Fibroblast of lung (primary cell): ENCODE measurements around the gene CGB2. TPM values are rescaled to one million over a fixed set of nuclear protein-coding genes. Genes with fewer than 3 reads are reported as not detected.

Experiments
- DNase-seq, 2 donors: peaks; one replicate each; pipeline versions ENCODE4 v3.0.0 to v3.0.0-alpha.2; 2010; ENCODE audit warnings: low read depth in 2 of 2
- H2AFZ ChIP-seq: 2 replicates; pipeline ENCODE4 v1.5.1; 2012; ENCODE audit warnings: low read length, control low read depth, inconsistent platforms
- H3K27ac ChIP-seq: 2 replicates; pipeline ENCODE4 v1.5.1; 2011; ENCODE audit warnings: low read length, control low read depth; ENCODE audit not compliant: insufficient read depth
- H3K27me3 ChIP-seq: 2 replicates; pipeline ENCODE4 v1.5.1; 2011; ENCODE audit warnings: mild to moderate bottlenecking, low read length; ENCODE audit not compliant: control insufficient read depth, insufficient read depth
- H3K36me3 ChIP-seq: 2 replicates; pipeline ENCODE4 v1.5.1; 2011; ENCODE audit warnings: low read length; ENCODE audit not compliant: control insufficient read depth, insufficient read depth
- H3K4me1 ChIP-seq: 2 replicates; pipeline ENCODE4 v1.5.1; 2011; ENCODE audit warnings: low read length; ENCODE audit not compliant: control insufficient read depth, insufficient read depth; ENCODE audit errors: extremely low read depth
- H3K4me2 ChIP-seq: 2 replicates; pipeline ENCODE4 v1.5.1; 2011; ENCODE audit warnings: low read length, control low read depth; ENCODE audit not compliant: insufficient read depth; ENCODE audit errors: extremely low read depth
- H3K4me3 ChIP-seq, 4 experiments: fragments of 200-600 bp in 1 of 4; sonication (generic) in 1 of 4; replicated peaks in 1 of 4; 2 replicates each; pipeline ENCODE4 v1.5.1; 2011 to 2016; ENCODE audit warnings: low read length in 4 of 4, low read depth in 3 of 4, mild to moderate bottlenecking in 3 of 4, control low read depth in 2 of 4, inconsistent platforms in 1 of 4, mixed read lengths in 1 of 4; ENCODE audit not compliant: insufficient read depth in 1 of 4; ENCODE audit errors: control extremely low read depth in 1 of 4
- H3K79me2 ChIP-seq: 2 replicates; pipeline ENCODE4 v1.5.1; 2012; ENCODE audit warnings: mild to moderate bottlenecking, low read length, inconsistent platforms; ENCODE audit not compliant: control insufficient read depth, insufficient read depth
- H3K9ac ChIP-seq: 2 replicates; pipeline ENCODE4 v1.5.1; 2011; ENCODE audit warnings: mild to moderate bottlenecking, low read length, control low read depth; ENCODE audit not compliant: insufficient read depth
- H3K9me3 ChIP-seq: 2 replicates; pipeline ENCODE4 v1.5.1; 2012; ENCODE audit warnings: low read depth, low read length; ENCODE audit not compliant: control insufficient read depth, insufficient read depth
- H4K20me1 ChIP-seq: 2 replicates; pipeline ENCODE4 v1.5.1; 2011; ENCODE audit warnings: low read length; ENCODE audit not compliant: control insufficient read depth, insufficient read depth; ENCODE audit errors: extremely low read depth
- EZH2 ChIP-seq: IDR thresholded peaks from 2 replicates; pipeline ENCODE4 v1.5.1; 2012; ENCODE audit warnings: low read length, control low read depth, mild to moderate bottlenecking; ENCODE audit errors: missing control alignments
- polyA plus RNA-seq, 2 donors: library from polyadenylated mRNA; depleted of rRNA in 1 of 2; stranded (reverse) in 1 of 2; unstranded in 1 of 2; fragments of >200 nt; gene quantifications; 2 replicates each; pipeline ENCODE4 v1.2.1, GENCODE V29; 2011 to 2012; ENCODE audit warnings: missing spikeins in 1 of 2
- total RNA-seq: library from RNA; depleted of rRNA; stranded (reverse); fragments of >200 nt; gene quantifications from 2 replicates; pipeline ENCODE4 v1.2.1, GENCODE V29; 2014
- TF ChIP-seq, protein P1 (sequence below), 2 donors: IDR thresholded peaks in 1 of 2; conservative IDR thresholded peaks in 1 of 2; 1 replicate in 1 of 2; 2 replicates in 1 of 2; pipeline ENCODE4 v1.5.1; 2011 to 2012; ENCODE audit warnings: low read length in 2 of 2, control low read depth in 1 of 2, inconsistent platforms in 1 of 2, low read depth in 1 of 2, mild to moderate bottlenecking in 1 of 2

Gene CGB2
- total and polyA plus RNA-seq, 2 donors (not counting 1 experiment from before 2014, with no cell fraction given): not detected

DNA sequence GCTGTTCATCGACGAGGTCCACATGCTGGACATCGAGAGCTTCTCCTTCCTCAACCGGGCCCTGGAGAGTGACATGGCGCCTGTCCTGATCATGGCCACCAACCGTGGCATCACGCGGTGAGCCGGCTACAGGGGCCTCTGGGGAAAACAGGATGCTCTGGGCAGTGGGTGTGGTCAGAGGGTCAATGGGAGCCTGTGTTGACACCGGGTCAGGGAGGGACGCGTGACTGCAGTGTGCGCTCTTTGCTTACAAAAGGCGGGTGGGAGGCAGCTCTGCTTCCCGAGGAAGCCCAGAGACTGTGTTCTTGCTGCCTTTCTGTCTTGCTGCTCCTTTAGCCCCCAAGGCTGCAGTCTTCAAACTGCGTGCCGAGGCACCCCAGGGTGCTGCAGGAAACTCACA, 20.5 kb upstream of the CGB2 start:
- peaks cover 32% of the 10 kb centered on the region for H3K36me3 ChIP-seq
- no peak overlapping the region for H3K4me2 ChIP-seq
- H4K20me1 ChIP-seq: no peaks in the 10 kb centered on the region
- no peak overlapping the region for H3K4me3 ChIP-seq
- H3K27me3 ChIP-seq: no peaks in the 10 kb centered on the region
- H2AFZ ChIP-seq: no peak overlapping the region
- TF ChIP-seq, protein P1, sequence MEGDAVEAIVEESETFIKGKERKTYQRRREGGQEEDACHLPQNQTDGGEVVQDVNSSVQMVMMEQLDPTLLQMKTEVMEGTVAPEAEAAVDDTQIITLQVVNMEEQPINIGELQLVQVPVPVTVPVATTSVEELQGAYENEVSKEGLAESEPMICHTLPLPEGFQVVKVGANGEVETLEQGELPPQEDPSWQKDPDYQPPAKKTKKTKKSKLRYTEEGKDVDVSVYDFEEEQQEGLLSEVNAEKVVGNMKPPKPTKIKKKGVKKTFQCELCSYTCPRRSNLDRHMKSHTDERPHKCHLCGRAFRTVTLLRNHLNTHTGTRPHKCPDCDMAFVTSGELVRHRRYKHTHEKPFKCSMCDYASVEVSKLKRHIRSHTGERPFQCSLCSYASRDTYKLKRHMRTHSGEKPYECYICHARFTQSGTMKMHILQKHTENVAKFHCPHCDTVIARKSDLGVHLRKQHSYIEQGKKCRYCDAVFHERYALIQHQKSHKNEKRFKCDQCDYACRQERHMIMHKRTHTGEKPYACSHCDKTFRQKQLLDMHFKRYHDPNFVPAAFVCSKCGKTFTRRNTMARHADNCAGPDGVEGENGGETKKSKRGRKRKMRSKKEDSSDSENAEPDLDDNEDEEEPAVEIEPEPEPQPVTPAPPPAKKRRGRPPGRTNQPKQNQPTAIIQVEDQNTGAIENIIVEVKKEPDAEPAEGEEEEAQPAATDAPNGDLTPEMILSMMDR (conservative IDR thresholded peaks at IDR 0.05 in 1 of 2, IDR thresholded peaks at IDR 0.05 in 1 of 2; ENCODE audit: low read depth in 1 of 2, low read length in 2 of 2): no peak
- no peak for TF ChIP-seq EZH2
- H3K27ac ChIP-seq: no peak overlapping the region
- H3K4me1 ChIP-seq: no peaks in the 10 kb centered on the region
- no peaks in the 10 kb centered on the region for H3K79me2 ChIP-seq
- no peaks in the 10 kb centered on the region for H3K9me3 ChIP-seq
- no peak overlapping the region for H3K9ac ChIP-seq
- DNase-seq: no peak

DNA sequence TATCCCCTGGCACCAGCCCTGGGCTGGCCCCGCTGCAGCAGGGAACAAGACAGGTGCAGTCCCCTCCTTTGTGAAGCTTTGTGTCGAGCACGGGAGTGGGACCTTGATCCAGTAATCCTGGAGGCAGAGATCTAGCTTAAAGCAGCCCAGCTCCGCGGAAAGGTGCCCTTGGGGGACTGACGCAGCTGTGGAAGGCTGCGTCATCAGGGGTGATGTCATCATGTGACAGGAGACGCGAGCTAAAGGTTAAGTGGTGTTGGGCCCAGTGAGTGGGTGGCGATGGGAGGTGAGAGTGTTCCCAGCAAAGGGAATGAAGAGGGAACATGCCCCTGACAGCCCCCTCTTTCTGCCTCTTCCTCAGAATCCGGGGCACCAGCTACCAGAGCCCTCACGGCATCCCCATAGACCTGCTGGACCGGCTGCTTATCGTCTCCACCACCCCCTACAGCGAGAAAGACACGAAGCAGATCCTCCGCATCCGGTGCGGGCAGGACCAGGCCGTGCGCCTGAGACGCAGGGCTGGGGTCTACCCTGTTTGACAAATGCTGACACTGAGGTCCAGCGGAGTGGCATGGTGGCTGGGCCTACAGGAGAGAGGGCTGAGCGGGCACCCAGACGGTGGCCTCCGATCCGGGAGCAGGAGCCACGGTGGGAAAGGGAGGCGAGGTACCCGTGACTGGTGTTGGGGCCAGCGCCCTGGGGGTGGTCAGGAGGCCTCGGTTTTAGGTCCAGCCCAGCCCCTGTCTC, 17.4 kb upstream of the CGB2 start:
- TF ChIP-seq, protein P1 (conservative IDR thresholded peaks at IDR 0.05 in 1 of 2, IDR thresholded peaks at IDR 0.05 in 1 of 2; ENCODE audit: low read depth in 1 of 2, low read length in 2 of 2): no peak
- TF ChIP-seq EZH2: no peak
- Histone ChIP-seq H3K36me3 (peaks cover 26% of the 10 kb centered on the region), H4K20me1 (no peaks in the 10 kb centered on the region), H3K4me2 (no peak overlapping the region), H3K27ac (no peak overlapping the region), H3K4me1 (peaks cover 2% of the 10 kb centered on the region), H3K79me2 (no peaks in the 10 kb centered on the region), H3K9ac (no peak overlapping the region), H3K9me3 (no peaks in the 10 kb centered on the region), H3K27me3 (no peaks in the 10 kb centered on the region), H2AFZ (no peak overlapping the region), H3K4me3 (no peak overlapping the region)
- DNase-seq: peak in 1 of 2 donors; percentile 38

DNA sequence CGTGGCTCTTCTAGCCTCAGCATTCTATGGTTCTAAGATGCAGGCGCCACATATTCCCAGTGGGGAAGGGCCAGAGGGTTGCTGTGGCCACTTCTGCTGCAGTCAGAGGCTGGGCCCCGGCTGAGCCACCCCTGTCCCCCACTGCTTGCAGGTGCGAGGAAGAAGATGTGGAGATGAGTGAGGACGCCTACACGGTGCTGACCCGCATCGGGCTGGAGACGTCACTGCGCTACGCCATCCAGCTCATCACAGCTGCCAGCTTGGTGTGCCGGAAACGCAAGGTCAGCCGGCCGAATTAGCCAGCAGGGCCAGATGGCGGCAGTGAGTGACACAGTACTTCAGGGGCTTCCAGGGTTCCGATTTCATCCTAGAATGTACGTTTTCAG, 16.8 kb upstream of the CGB2 start:
- no peak overlapping the region for H3K9ac ChIP-seq
- no peaks in the 10 kb centered on the region for H3K79me2 ChIP-seq
- H3K27ac ChIP-seq: no peak overlapping the region
- H3K9me3 ChIP-seq: no peaks in the 10 kb centered on the region
- no peak overlapping the region for H2AFZ ChIP-seq
- TF ChIP-seq, protein P1 (conservative IDR thresholded peaks at IDR 0.05 in 1 of 2, IDR thresholded peaks at IDR 0.05 in 1 of 2; ENCODE audit: low read depth in 1 of 2, low read length in 2 of 2): no peak
- no peak for TF ChIP-seq EZH2
- H4K20me1 ChIP-seq: no peaks in the 10 kb centered on the region
- no peaks in the 10 kb centered on the region for H3K27me3 ChIP-seq
- H3K4me1 ChIP-seq: peaks cover 2% of the 10 kb centered on the region
- DNase-seq: no peak
- H3K4me3 ChIP-seq: no peak overlapping the region
- peaks cover 24% of the 10 kb centered on the region for H3K36me3 ChIP-seq
- H3K4me2 ChIP-seq: no peak overlapping the region
